Natural killer cell (primary cell): Measurements from ENCODE around the gene YJEFN3. TPM values are rescaled to one million over a fixed set of nuclear protein-coding genes. Genes with fewer than 3 reads are reported as not detected.
A peak's percentile ranks its signal among the peaks of the same experiment; 100 is the strongest.

ENCODE experiments used
- ATAC-seq, 3 donors: fragments of 150-1000 bp in 2 of 3; fragments of 200-7000 bp in 1 of 3; cut with Tn5 transposase; 1 replicate in 1 of 3; 2 replicates in 2 of 3; pipeline ENCODE4 v1.10.0; 2021; ENCODE audit warnings: mild to moderate bottlenecking in 2 of 3, moderate library complexity in 2 of 3
- DNase-seq, 2 donors: peaks; one replicate each; pipeline versions ENCODE4 v3.0.0 to v3.0.0-alpha.2; 2013 to 2021; ENCODE audit warnings: mixed read lengths in 1 of 2
- H3K27ac ChIP-seq: one replicate; pipeline ENCODE4 v1.5.1; 2013; ENCODE audit warnings: mild to moderate bottlenecking, low read length
- H3K27me3 ChIP-seq: one replicate; pipeline ENCODE4 v1.6.1; 2013; ENCODE audit warnings: low read length; ENCODE audit not compliant: control insufficient read depth, insufficient read depth
- H3K36me3 ChIP-seq: one replicate; pipeline ENCODE4 v1.6.1; 2013; ENCODE audit warnings: low read length; ENCODE audit not compliant: control insufficient read depth, insufficient read depth
- H3K4me1 ChIP-seq: one replicate; pipeline ENCODE4 v1.6.1; 2013; ENCODE audit warnings: low read length; ENCODE audit not compliant: control insufficient read depth, insufficient read depth
- H3K4me3 ChIP-seq: one replicate; pipeline ENCODE4 v1.5.1; 2013; ENCODE audit warnings: low read length
- H3K9me3 ChIP-seq: one replicate; pipeline ENCODE4 v1.6.1; 2013; ENCODE audit warnings: low read length; ENCODE audit not compliant: control insufficient read depth, insufficient read depth
- H3K27ac Mint-ChIP-seq, 2 donors: one replicate each; pipeline ENCODE4 v1.8.0; 2022; ENCODE audit warnings: mild to moderate bottlenecking in 2 of 2, mixed read lengths in 2 of 2, moderate library complexity in 1 of 2
- H3K27me3 Mint-ChIP-seq, 2 donors: one replicate each; pipeline ENCODE4 v1.8.0; 2022; ENCODE audit warnings: low read depth in 2 of 2, mixed read lengths in 2 of 2
- H3K36me3 Mint-ChIP-seq: one replicate; pipeline ENCODE4 v1.8.0; 2022; ENCODE audit warnings: mixed read lengths
- H3K4me1 Mint-ChIP-seq, 2 donors: one replicate each; pipeline ENCODE4 v1.8.0; 2022; ENCODE audit warnings: mixed read lengths in 2 of 2
- H3K4me3 Mint-ChIP-seq: one replicate; pipeline ENCODE4 v1.8.0; 2022; ENCODE audit warnings: mild to moderate bottlenecking, moderate library complexity, mixed read lengths
- H3K9me3 Mint-ChIP-seq, 2 donors: one replicate each; pipeline ENCODE4 v1.8.0; 2022; ENCODE audit warnings: mixed read lengths in 2 of 2
- WGBS: methylation state at CpG from one replicate; pipeline ENCODE4 v1.1.7; 2013; ENCODE audit warnings: missing lambda C conversion rate; ENCODE audit not compliant: insufficient coverage; 5-methylcytosine and 5-hydroxymethylcytosine counted together
- intact Hi-C: fragments of 100-400 bp; cut with micrococcal nuclease; formaldehyde crosslinking; loops from one replicate; pipeline ENCODE4 v1.14.2; 2022
- total RNA-seq, 4 donors: library from RNA; stranded (reverse); fragments of 120-200 nt in 1 of 4; gene quantifications; one replicate each; pipeline versions ENCODE4 v1.2.3 to v1.2.4, GENCODE V29; 2013 to 2022
- TF ChIP-seq, protein P1 (sequence below): fragments of 200-600 bp; IDR thresholded peaks from one replicate; pipeline ENCODE4 v1.8.0; 2022; ENCODE audit warnings: antibody characterized with exemption

Gene YJEFN3
- total RNA-seq, 3 donors from 2014 or later (not counting 1 experiment from before 2014, with no cell fraction given), result 4.0 to 6.0 (median 4.3) TPM

DNA sequence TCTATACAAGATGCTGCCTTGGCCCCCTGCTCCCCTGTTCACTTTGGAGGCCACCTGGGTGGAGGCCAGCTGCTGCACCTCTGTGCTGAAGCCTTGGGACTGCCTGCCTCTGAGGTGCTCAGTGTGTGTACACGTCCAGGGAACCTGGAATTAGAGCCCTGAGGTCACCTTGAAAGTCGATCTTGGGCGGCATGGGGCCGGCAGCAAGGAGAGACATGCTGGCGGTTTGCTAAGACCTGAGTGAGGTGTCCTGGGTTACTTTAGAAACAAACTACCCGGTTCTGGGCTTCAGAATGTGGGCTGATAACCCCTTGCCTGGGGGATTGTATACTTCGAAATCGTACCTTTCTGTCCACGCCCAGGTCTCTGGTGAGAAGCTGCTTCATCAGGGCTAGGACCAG is 38.9 kb upstream of the YJEFN3 start:
- H3K4me3 ChIP-seq, result no peak overlapping the region
- H3K9me3 ChIP-seq, result no peaks in the 10 kb centered on the region
- H3K27ac ChIP-seq, result peak overlapping the region; percentile 94
- TF ChIP-seq, protein P1, sequence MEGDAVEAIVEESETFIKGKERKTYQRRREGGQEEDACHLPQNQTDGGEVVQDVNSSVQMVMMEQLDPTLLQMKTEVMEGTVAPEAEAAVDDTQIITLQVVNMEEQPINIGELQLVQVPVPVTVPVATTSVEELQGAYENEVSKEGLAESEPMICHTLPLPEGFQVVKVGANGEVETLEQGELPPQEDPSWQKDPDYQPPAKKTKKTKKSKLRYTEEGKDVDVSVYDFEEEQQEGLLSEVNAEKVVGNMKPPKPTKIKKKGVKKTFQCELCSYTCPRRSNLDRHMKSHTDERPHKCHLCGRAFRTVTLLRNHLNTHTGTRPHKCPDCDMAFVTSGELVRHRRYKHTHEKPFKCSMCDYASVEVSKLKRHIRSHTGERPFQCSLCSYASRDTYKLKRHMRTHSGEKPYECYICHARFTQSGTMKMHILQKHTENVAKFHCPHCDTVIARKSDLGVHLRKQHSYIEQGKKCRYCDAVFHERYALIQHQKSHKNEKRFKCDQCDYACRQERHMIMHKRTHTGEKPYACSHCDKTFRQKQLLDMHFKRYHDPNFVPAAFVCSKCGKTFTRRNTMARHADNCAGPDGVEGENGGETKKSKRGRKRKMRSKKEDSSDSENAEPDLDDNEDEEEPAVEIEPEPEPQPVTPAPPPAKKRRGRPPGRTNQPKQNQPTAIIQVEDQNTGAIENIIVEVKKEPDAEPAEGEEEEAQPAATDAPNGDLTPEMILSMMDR, result no peak
- intact Hi-C loops, result loop anchor here (1.0 to 5.0 kb wide), 6 partner anchors 38 to 344 kb away; partner anchors contain the start of gene GATAD2A
- Mint-ChIP-seq H3K27me3 (no peaks in the 10 kb centered on the region), H3K27ac (peak overlapping the region; percentile 97 to 98), H3K9me3 (no peaks in the 10 kb centered on the region), H3K4me3 (peak overlapping the region; percentile 85), H3K4me1 (peaks cover 43 to 52% of the 10 kb centered on the region in 2 donors), H3K36me3 (no peaks in the 10 kb centered on the region)
- ATAC-seq, result peak in 1 of 3 donors; percentile 3
- H3K4me1 ChIP-seq, result peaks cover 58% of the 10 kb centered on the region
- peaks cover 28% of the 10 kb centered on the region for H3K36me3 ChIP-seq
- no peak for DNase-seq
- WGBS, result 85% methylated on average over 9 of the region's 9 CpGs
- no peaks in the 10 kb centered on the region for H3K27me3 ChIP-seq

DNA sequence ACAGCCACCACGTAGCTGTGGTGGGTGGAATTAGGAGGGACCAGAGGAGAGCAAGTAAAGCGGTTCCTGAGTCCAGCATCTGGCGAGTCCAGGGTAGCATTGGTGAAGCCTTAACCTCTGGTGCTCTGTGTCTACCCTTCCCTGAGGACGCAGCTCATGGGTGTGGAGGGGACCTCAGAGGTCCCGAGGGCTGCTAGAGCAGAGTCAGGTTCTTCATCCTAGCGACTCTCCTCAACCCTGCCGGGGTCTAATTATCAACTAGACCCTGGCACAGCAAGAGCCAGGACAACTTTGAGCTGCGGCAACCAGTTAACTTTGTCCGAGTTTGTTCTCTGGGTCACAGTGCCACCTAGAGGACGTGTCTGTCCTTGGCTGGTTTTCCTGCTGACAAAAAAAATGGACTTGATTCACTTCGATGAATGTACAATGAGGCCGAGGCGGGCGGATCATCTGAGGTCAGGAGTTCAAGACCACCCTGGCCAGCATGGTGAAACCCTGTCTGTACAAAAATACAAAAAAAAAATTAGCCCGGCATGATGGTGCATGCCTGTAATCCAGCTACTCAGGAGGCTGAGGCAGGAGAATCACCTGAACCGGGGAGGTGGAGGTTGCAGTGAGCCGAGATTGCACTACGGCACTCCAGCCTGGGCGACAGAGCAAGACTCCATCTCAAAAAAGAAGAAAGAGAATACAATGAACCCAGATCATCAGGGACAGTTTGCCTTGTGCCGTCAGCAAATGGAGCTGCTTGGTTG is 38.3 kb upstream of the YJEFN3 start:
- ATAC-seq, result peak; percentile 53 to 73 (median 53)
- no peaks in the 10 kb centered on the region for H3K9me3 Mint-ChIP-seq
- Histone ChIP-seq H3K4me3 (no peak overlapping the region), H3K4me1 (peaks cover 52% of the 10 kb centered on the region), H3K27ac (peak overlapping the region; percentile 94), H3K36me3 (peaks cover 30% of the 10 kb centered on the region), H3K9me3 (no peaks in the 10 kb centered on the region), H3K27me3 (no peaks in the 10 kb centered on the region)
- intact Hi-C loops, result loop anchor here (1.0 kb wide), 2 partner anchors 123 to 344 kb away; no protein-coding TSS in a partner anchor
- H3K4me1 Mint-ChIP-seq, result peaks cover 43 to 49% of the 10 kb centered on the region in 2 donors
- no peaks in the 10 kb centered on the region for H3K27me3 Mint-ChIP-seq
- H3K4me3 Mint-ChIP-seq, result peak overlapping the region; percentile 28
- H3K36me3 Mint-ChIP-seq, result no peaks in the 10 kb centered on the region
- TF ChIP-seq, protein P1, result peak; percentile 80
- DNase-seq, result peak; percentile 75 to 94
- peak overlapping the region; percentile 97 to 98 for H3K27ac Mint-ChIP-seq
- 35% methylated on average over 20 of the region's 20 CpGs for WGBS

DNA sequence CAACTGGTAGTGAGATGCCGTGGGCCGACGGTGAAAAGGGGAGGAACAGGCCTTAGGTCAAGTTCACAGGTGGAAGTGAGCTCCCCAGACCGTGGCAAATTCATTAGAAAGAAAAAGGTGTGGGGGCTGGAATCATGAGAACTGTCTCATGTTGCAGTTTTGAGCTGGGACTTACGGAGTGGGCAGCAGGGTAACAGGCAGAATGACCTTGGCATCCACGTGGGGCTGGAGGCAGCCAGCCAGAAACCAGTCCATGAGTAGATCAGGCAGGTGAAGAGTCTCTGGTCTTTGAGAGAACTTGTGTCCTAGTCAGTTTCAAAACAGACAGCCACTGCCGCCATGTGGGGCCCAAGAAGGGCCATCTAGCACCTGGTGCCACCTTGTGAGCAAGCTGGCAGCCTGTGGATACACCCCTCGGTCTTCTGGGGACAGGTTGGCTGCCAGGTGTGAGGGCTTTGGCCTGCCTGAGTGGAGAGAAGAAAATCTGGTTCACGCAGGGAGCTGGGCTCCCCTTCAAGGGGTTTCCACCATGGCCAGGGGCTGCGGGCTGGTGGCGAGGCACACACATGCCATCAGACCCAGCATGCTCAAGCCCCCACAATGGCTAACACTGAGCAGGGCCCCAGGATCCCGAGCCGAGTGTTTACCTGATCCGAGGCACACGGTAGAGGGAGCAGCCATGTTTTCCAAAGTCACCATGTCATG is 37.2 kb upstream of the YJEFN3 start:
- Mint-ChIP-seq H3K4me1 (peaks cover 41 to 53% of the 10 kb centered on the region in 2 donors), H3K27me3 (no peaks in the 10 kb centered on the region), H3K36me3 (no peaks in the 10 kb centered on the region), H3K9me3 (no peaks in the 10 kb centered on the region), H3K4me3 (no peak overlapping the region), H3K27ac (peak overlapping the region; percentile 97 to 98)
- Histone ChIP-seq H3K4me1 (peaks cover 42% of the 10 kb centered on the region), H3K36me3 (peaks cover 38% of the 10 kb centered on the region), H3K27me3 (no peaks in the 10 kb centered on the region), H3K4me3 (no peak overlapping the region), H3K27ac (no peak overlapping the region), H3K9me3 (no peaks in the 10 kb centered on the region)
- TF ChIP-seq, protein P1, result no peak
- intact Hi-C loops, result no loop called here
- ATAC-seq, result no peak
- 94% methylated on average over 15 of the region's 15 CpGs for WGBS
- no peak for DNase-seq
